ENCODE results near the gene MTMR11. TPM values are rescaled to one million over a fixed set of nuclear protein-coding genes. Genes with fewer than 3 reads are reported as not detected.

Gene MTMR11
- total and polyA plus RNA-seq, 2 of the 13 experiments (the other 11 are each of a cell fraction or from before 2014, with no cell fraction given): 0.49 to 2.8 TPM

DNA sequence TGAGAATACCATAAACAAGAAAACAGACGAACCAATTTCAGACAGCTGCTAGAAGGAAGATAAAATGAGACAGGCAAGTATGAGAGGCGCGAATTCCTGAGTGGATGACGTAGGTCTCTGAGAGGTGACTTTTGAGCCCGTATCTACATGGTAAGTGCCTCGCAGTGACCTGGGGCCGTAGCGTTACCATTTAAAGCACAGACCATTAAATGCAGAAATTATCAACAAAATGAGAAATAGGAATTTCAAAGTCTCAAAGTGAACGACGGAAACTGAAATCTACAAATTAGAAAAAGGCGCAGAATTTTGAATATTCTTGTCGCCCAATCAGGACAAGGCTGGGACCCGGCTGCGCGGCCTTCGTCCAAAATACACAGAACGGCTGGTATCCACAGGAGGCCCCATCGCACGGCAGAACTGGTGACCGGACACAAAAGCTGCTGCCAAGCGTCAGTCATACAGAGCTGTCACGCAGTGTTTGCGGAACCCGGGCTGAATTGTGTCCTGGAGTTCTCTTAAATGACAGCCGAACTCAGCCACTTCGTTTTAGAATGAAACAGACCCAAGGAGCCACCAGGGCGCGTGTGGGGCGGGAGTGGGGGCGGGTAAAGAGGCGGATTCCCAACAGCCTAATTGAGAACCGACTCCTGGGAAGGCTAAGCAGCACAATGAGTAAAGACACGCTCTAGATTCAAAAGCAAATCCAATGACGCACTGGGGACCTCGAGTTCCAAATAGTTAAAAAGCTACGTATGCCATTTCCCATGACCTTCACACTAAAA is 51.1 kb downstream of the MTMR11 start (continued):
- TF ChIP-seq, protein P1, sequence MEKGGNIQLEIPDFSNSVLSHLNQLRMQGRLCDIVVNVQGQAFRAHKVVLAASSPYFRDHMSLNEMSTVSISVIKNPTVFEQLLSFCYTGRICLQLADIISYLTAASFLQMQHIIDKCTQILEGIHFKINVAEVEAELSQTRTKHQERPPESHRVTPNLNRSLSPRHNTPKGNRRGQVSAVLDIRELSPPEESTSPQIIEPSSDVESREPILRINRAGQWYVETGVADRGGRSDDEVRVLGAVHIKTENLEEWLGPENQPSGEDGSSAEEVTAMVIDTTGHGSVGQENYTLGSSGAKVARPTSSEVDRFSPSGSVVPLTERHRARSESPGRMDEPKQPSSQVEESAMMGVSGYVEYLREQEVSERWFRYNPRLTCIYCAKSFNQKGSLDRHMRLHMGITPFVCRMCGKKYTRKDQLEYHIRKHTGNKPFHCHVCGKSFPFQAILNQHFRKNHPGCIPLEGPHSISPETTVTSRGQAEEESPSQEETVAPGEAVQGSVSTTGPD (CRISPR knock-in tag; IDR thresholded peaks at IDR 0.05): no peak
- TF ChIP-seq ZFY (CRISPR knock-in tag; IDR thresholded peaks at IDR 0.05) (peak; percentile 54; the same call in 1 of the 2 replicates), SMAD9 (CRISPR knock-in tag; IDR thresholded peaks at IDR 0.05) (no peak), YEATS4 (CRISPR knock-in tag; IDR thresholded peaks at IDR 0.05; ENCODE audit: borderline replicate concordance) (no peak), HNF4A (CRISPR knock-in tag; IDR thresholded peaks at IDR 0.05) (no peak; the same call in 1 of the 2 replicates), ZNF251 (CRISPR knock-in tag; IDR thresholded peaks at IDR 0.05) (no peak), SMARCC2 (IDR thresholded peaks at IDR 0.05) (no peak), RORA (CRISPR knock-in tag; IDR thresholded peaks at IDR 0.05) (no peak), NR2F6 (IDR thresholded peaks at IDR 0.05) (no peak), NR2F6 (CRISPR knock-in tag; IDR thresholded peaks at IDR 0.05) (no peak), FOXA3 (CRISPR knock-in tag; IDR thresholded peaks at IDR 0.05) (no peak; the same call in 1 of the 2 replicates), ZFP1 (CRISPR knock-in tag; IDR thresholded peaks at IDR 0.05) (no peak), ZBTB21 (CRISPR knock-in tag; IDR thresholded peaks at IDR 0.05) (peak; percentile 36; the same call in 1 of the 2 replicates), SNAPC2 (CRISPR knock-in tag; IDR thresholded peaks at IDR 0.05) (no peak), ZFX (CRISPR knock-in tag; IDR thresholded peaks at IDR 0.05; ENCODE audit: low read depth) (peak; percentile 53), ZNF556 (CRISPR knock-in tag; IDR thresholded peaks at IDR 0.05; ENCODE audit: borderline replicate concordance) (no peak), ZNF232 (CRISPR knock-in tag; IDR thresholded peaks at IDR 0.05; ENCODE audit: borderline replicate concordance) (no peak), ZNF879 (CRISPR knock-in tag; IDR thresholded peaks at IDR 0.05) (no peak), ZNF264 (CRISPR knock-in tag; IDR thresholded peaks at IDR 0.05) (no peak)
- TF ChIP-seq, protein P2, sequence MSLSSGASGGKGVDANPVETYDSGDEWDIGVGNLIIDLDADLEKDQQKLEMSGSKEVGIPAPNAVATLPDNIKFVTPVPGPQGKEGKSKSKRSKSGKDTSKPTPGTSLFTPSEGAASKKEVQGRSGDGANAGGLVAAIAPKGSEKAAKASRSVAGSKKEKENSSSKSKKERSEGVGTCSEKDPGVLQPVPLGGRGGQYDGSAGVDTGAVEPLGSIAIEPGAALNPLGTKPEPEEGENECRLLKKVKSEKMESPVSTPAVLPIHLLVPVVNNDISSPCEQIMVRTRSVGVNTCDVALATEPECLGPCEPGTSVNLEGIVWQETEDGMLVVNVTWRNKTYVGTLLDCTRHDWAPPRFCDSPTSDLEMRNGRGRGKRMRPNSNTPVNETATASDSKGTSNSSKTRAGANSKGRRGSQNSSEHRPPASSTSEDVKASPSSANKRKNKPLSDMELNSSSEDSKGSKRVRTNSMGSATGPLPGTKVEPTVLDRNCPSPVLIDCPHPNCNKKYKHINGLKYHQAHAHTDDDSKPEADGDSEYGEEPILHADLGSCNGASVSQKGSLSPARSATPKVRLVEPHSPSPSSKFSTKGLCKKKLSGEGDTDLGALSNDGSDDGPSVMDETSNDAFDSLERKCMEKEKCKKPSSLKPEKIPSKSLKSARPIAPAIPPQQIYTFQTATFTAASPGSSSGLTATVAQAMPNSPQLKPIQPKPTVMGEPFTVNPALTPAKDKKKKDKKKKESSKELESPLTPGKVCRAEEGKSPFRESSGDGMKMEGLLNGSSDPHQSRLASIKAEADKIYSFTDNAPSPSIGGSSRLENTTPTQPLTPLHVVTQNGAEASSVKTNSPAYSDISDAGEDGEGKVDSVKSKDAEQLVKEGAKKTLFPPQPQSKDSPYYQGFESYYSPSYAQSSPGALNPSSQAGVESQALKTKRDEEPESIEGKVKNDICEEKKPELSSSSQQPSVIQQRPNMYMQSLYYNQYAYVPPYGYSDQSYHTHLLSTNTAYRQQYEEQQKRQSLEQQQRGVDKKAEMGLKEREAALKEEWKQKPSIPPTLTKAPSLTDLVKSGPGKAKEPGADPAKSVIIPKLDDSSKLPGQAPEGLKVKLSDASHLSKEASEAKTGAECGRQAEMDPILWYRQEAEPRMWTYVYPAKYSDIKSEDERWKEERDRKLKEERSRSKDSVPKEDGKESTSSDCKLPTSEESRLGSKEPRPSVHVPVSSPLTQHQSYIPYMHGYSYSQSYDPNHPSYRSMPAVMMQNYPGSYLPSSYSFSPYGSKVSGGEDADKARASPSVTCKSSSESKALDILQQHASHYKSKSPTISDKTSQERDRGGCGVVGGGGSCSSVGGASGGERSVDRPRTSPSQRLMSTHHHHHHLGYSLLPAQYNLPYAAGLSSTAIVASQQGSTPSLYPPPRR (CRISPR knock-in tag; IDR thresholded peaks at IDR 0.05; ENCODE audit: borderline replicate concordance): no peak
- TF ChIP-seq, protein P3, sequence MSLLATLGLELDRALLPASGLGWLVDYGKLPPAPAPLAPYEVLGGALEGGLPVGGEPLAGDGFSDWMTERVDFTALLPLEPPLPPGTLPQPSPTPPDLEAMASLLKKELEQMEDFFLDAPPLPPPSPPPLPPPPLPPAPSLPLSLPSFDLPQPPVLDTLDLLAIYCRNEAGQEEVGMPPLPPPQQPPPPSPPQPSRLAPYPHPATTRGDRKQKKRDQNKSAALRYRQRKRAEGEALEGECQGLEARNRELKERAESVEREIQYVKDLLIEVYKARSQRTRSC (CRISPR knock-in tag; IDR thresholded peaks at IDR 0.05; ENCODE audit: low read depth): no peak
- TF ChIP-seq, protein P4, sequence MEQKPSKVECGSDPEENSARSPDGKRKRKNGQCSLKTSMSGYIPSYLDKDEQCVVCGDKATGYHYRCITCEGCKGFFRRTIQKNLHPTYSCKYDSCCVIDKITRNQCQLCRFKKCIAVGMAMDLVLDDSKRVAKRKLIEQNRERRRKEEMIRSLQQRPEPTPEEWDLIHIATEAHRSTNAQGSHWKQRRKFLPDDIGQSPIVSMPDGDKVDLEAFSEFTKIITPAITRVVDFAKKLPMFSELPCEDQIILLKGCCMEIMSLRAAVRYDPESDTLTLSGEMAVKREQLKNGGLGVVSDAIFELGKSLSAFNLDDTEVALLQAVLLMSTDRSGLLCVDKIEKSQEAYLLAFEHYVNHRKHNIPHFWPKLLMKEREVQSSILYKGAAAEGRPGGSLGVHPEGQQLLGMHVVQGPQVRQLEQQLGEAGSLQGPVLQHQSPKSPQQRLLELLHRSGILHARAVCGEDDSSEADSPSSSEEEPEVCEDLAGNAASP (CRISPR knock-in tag; IDR thresholded peaks at IDR 0.05; ENCODE audit: borderline replicate concordance): no peak
- TF ChIP-seq, protein P5, sequence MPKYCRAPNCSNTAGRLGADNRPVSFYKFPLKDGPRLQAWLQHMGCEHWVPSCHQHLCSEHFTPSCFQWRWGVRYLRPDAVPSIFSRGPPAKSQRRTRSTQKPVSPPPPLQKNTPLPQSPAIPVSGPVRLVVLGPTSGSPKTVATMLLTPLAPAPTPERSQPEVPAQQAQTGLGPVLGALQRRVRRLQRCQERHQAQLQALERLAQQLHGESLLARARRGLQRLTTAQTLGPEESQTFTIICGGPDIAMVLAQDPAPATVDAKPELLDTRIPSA (CRISPR knock-in tag; IDR thresholded peaks at IDR 0.05; ENCODE audit: borderline replicate concordance): no peak
